SK-MEL-5 (cell line): ENCODE measurements around the gene CHKB. TPM values are rescaled to one million over a fixed set of nuclear protein-coding genes. Genes with fewer than 3 reads are reported as not detected.

Experiments used
- DNase-seq: peaks from one replicate; pipeline ENCODE4 v3.0.0-alpha.2; 2016; ENCODE audit warnings: low read depth, low spot score
- in situ Hi-C: cut with HindIII; loops from 2 replicates; pipeline ENCODE4 v1.10.0; 2016; ENCODE audit warnings: low sequenced_read_pairs, high pct_unique_total_duplicates, low pct_unique_long_range_greater_than_20kb
- total RNA-seq: library from RNA; depleted of rRNA; stranded (reverse); fragments of >200 nt; shearing (Covaris generic); gene quantifications from 2 replicates; pipeline ENCODE4 v1.2.3, GENCODE V29; 2014

CHKB gene
- total RNA-seq, 1 experiment from 2014 or later: 27.7 TPM

DNA sequence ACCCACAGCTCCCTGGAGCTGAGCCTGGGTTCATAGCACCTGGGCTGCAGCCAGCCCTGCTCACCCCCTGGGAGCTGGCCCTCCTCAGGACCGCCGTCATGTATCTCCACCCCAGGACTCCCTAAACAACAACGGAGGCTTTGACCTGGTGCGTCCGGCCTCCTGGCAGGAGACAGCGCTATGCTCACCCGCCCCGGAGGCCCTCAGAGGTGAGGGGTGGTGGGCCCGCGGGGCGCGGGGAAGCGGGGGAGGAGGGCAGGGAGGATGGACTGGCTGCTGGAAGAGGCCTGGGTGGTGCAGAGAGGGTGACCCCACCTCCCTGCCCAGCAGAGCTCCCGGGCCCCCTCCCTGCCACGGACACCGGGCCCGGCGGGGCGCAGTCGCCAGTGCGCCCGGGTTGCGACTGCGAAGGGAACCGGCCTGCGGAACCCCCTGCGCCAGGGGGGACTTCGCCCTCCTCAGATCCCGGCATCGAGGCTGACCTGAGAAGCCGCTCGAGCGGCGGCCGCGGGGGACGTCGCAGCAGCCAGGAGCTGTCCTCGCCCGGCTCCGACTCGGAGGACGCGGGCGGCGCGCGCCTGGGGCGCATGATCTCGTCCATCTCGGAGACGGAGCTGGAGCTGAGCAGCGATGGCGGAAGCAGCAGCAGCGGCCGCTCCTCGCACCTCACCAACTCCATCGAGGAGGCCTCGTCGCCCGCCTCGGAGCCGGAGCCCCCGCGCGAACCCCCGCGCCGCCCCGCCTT lies 21.0 kb upstream of the CHKB start:
- in situ Hi-C loops: no loop called here

DNA sequence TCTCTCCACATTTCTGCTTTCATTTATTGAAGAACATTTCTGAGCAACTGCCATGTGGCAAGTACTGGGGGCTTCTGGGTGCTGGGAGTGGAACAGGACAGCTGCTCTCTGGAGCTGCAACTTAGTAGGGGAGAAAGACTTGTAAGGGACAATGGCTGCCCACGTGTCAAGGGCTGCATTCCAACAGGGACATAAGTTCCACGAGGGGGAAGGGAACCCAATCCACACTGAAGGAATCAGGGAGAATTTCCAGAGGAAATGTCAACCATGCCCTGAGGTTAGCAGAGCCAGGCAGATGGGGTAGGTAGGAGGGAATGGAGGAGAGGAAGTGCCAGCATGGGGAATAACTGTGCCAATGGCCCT lies 19.7 kb upstream of the CHKB start:
- no peak for DNase-seq
- in situ Hi-C loops: no loop called here

More for the DNA sequence above, 21.0 kb upstream of the CHKB start:
- no peak for DNase-seq

DNA sequence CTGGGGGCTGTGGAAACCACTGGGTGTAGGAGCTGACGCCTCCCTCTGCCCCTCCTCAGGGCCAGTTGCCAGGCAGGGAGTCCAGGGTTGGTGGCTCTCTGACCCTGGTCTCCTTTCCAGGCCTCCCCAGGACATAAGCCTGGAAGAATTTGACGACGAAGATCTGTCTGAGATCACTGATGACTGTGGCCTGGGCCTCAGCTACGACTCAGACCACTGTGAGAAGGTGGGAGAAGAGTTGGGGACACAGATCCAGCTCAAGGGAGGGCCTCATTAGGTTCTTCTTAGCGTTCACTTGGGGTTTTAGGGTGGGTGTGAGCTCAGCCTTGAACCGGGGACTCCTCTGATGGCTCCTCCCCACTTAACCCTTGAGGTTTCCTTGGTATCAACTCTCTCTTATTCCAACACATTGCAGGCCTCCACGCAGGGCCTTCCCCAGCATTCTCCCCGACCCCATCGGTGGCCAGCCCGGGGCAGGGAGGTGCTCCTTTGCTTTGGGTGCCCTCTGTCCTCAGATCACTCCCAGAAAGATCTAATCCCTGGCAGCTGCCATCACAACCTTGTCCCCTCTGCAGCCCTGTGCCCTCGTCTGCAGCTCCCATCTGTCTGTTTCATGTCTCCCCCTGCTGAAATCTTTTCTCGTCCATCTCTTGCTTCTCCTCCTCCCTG lies 19.2 kb upstream of the CHKB start:
- in situ Hi-C loops: no loop called here

DNA sequence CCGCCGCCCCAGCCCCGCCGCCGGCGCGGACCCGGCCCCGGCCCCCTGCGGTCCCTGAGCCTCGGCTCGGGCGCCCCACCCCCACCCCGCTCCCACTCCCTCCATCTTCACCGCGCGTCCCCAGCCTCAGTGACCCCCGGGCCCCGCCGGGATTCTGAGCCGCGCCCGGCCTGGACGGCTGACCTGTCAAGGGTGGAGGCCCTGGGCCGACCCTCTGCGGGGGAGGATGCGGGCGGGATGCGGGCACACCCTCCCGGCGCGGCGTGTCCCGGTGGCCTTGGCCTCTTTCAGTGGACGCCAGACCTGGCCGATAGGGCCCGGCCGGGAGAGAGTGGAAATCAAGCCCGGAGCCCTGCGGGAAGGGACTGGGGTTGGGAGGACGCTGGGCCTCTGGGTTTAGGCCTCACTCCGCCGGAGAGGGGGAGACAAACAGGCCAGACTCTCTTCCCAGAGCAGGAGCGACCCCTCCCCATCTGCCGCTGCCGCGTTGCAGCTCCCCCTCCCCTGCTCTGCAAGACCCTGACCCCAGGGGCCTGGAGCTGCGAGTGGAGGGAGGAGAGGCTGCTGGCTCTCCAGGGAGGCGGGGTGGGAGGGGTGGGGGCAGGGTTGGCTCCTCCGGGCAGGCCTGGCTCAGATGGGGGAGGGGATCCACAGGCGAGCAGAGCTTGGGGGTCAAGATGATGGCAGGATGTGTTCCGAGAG lies 18.5 kb upstream of the CHKB start:
- DNase-seq: no peak
- in situ Hi-C loops: no loop called here

More for the DNA sequence above, 19.2 kb upstream of the CHKB start:
- no peak for DNase-seq

DNA sequence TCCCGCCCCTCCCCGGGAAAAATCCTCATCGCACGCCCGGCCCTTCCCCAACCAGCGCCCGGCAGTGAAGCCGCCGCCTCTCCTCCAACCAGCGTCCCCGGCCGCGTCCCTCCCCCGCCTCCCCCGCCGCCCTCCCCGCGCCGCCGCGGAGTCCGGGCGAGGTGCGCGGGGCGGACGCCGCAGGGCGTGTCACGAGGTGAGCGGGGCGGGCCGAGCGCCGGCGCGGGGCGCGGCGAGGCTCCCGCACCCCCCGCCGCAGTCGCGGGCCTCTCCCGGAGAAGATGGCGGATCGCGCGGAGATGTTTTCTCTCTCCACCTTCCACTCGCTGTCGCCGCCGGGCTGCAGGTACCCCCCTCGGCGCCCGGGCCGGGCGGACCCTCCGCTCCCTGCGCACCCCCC lies 17.9 kb upstream of the CHKB start, which contains the start of gene MAPK8IP2:
Gene MAPK8IP2, plus strand, starts transcription at position 256 of the 400 bp plus-strand sequence. Its CDS starts 26 bp downstream, at position 282.
- in situ Hi-C loops: no loop called here

DNA sequence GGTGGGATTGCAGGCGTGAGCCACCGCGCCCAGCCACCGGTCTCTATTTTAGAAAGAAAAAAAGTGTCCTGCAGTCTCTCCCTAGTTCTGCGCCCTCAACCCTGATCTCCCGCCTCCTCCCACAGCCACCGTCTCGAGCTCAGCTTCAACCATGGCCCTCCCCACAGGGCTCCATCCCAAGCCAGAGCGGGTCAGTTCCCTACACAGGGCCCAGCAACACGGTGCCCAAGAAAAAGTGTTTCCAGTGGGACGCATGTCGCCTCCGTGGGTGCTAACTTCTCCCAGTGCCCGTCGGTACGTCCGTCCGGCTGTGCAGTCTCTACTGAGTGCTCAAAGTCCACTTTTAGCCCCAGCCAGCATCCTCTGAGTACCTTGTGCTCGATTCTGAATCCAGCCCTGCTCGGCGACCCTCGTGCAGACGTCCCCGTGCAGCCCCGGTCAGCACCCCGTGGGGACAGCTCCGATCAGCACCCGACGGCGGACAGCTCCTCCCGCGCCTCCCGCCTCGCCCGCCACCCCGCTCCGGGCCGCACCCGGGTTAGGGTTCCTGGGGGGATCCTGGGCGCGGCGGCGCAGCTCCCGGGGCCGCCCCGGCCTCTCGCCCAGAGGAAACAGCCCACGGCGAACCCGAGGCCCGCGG lies 17.3 kb upstream of the CHKB start:
- in situ Hi-C loops: no loop called here
- peak; percentile 22 for DNase-seq

More for the DNA sequence above, 17.9 kb upstream of the CHKB start, which contains the start of gene MAPK8IP2:
- peak; percentile 26 for DNase-seq

DNA sequence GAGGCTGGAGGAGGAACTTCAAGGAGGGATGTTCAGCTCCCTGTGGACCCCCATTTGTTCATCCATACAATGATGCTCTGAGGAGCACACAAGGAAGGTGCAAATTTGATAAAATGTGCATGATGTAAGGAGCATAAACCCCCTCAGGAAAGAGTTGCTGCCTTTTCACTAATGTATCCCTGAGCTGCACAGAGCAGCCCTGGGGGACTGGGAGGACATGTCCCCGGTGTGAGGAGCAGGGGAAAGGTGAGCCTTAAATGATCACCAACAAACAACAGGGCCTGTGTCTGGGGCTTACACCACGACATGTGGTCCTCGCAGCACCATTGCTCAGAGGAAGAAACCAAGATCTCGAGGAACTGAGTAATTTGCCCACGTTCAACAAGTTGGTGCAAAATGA lies 14.4 kb upstream of the CHKB start:
- in situ Hi-C loops: no loop called here
- DNase-seq: no peak

DNA sequence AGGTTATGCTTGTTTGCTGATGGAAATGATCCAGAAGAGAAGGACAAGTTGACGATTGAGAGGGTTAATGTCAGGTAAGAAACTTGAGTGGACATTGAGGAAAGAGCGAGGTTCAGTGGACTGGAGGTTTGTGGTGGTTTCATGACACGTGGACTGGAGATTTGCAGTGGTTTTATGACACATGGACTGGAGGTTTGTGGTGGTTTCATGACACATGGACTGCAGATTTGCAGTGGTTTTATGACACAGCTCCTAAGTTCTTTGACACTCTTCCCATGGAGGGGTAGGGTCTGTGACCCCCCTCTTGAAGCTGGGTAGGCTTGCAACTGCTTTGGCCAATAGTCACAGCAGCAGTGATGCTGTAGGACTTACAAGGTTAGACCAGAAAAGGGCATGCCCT lies 12.5 kb upstream of the CHKB start:
- in situ Hi-C loops: no loop called here
- DNase-seq: no peak

DNA sequence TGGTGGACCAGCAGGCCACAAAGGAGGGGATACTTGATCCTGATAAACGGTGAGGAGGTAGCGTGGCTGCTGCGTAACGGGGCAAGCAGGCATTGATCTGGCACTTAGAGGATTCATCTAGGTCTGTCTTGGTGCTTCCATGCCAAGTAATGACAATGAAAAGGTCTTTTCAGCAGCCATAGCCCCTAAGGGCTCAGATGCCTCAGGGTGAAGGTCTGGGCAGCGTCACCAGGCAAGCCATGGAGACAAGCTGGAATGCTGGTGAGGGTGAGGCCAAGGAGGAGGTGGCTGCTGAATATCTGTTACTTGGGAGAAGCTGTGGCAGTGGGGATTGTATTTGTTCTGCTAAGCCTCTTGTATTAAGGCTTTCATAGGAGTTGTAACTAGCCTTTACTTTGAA lies 4.8 kb upstream of the CHKB start:
- in situ Hi-C loops: no loop called here
- no peak for DNase-seq

DNA sequence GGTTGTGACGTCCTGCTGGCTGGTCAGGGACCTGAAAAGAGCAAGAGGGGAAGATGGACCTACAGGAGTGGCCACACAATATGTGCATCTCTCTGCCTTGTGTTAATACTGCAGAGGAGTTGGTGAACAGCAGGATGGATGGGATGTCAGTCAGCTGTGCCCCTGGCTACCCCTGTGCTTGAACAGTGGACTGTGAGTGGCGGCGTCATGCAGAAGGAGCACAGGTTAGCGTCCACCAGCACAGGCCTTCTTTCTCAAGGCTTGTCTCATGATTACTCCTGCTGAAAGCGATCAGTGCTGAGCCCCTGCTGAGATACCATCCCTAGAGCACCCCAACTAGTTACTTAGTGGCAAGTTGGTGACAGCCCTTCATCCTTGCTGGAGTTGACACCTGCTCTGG lies 3.8 kb upstream of the CHKB start:
- no peak for DNase-seq
- in situ Hi-C loops: no loop called here

DNA sequence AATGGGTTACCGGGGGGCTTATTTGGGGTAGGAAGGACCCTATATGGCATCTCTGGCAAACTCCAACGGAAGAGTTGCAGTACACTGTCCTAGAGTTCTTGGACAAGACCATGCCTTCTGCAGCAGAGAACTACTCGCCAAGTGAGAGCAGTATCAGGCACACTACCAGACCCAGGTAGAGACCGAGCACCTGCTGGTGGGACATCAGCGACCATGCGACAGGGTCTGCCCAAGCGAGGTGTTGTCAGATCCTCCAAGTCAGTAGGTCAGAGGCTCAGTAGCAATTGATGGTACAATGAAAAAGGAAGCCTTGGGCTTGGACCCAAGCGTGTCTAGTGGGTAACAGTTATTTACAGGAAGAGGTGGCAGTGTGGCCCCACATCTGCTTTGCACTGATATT lies 3.1 kb upstream of the CHKB start:
- DNase-seq: no peak
- in situ Hi-C loops: no loop called here

DNA sequence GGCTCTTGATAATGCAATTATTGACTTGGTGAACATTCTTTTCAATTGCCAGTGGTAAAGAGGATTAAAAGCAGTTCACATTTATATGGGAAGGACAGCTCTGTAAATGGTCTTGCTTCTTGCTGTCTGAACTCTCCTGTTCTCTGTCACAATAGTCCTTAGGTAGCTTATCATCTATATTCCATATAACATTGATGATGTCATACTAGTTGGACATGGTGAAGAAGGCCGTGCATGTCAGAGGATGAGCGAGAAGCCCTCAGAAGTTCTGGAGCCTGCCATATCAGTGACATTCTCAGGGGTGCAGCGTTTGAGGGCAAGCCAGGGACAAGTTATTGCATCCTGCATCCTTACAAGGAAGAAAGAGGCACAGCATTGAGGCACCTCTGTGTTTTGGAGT lies 2.6 kb upstream of the CHKB start:
- in situ Hi-C loops: no loop called here
- no peak for DNase-seq

DNA sequence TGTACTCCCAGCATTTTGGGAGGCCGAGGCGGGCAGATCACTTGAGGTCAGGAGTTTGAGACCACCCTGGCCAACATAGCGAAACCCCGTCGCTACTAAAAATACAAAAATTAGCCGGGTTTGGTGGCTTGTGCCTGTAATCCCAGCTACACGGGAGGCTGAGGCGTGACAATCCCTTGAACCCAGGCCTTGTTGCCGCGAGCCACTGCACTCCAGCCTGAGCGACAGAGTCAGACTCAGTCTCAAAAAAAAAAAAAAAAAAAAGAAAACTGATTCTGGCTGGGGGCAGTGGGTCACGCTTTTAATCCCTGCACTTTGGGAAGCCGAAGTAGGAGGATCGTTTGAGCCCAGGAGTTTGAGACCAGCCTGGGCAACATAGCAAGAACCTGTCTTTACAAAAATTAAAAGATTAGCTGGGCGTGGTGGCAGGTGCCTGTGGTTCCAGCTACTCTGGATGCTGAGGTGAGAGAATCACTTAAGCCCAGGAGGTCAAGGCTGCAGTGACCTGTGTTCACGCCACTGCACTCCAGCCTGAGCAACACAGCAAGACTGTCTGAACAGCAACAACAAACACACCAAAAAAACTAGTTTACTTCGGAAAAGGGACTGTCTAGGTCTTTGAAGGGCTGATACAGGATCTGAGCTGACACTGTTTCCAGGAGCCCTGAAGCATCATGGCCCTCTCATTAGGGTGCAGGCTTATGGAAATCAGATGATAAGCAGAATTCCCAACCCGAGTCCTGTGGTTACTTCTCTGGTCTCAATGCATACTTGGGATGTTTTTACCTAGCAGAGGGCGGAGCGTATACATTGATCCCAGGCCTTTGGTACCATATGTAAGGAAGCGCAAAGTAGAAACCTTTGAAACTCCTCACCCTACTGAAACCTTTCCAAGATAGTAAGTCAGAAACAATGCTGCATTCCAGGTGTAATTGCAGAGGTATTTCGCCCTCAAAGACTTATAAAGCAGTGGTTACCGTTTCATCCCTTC lies 1.8 kb upstream of the CHKB start:
- in situ Hi-C loops: no loop called here

DNA sequence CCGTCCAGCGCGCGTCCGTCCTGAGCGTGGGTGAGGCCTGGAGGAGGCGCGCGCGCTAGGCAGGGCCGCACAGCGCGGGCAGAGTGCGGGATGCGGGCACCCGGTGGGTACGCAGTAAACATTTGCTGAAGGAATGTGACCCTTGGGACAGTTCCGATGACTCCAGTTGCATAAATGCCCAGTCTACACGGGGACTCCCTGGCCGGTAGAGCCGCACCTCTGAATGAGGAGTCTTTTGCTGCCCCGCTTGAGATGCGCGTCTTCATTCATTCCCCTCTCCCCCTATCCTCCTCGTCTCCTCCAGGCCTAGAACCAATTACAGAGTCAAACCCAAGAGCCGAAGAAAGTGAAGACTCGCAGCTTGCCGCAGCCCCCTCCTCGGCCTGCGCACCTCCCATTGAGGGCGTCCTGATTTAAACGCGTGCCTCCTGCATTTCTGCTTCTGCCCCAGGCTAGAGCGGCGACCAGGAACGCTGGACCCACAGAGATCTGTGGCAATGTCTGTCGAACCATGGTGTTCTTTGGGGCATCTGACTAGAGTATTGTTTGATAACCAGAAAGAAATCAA lies 729 bp upstream of the CHKB start:
- DNase-seq: no peak
- in situ Hi-C loops: no loop called here

More for the DNA sequence above, 1.8 kb upstream of the CHKB start:
- no peak for DNase-seq

DNA sequence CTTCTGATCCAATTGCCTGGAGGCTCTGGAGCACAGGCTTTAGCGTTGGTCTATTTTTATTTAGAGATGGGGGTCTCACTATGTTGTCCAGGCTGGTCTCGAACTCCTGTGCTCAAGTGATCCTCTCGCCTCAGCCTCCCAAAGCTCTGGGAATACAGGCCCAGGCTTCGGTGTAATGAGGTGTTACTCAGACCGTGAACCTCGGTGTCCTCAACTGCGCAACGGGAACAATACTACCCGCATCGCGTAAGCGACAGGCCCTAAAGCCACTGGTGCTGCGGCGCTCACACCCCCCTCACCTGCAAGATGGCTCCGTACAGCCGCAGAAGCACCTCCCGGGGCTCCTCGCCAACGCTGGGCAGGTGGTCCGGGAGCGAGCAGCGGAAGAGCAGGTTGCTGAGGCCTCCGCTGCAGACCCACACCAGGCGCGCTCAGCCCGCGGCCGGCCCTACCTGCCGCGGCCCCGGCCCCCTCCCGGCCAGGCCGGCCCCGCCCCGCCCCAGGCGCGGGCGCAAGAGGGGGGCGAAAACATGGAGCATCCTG lies 628 bp downstream of the CHKB start:
- in situ Hi-C loops: no loop called here
- DNase-seq: no peak
